HL-60 (cell line): ENCODE measurements around the gene BLOC1S5.

Source experiments
- DNase-seq, 2 experiments: peaks; one replicate each; pipeline ENCODE4 v3.0.0-alpha.2; 2010 to 2020; ENCODE audit warnings: low read depth in 1 of 2, low spot score in 1 of 2
- H3K27ac ChIP-seq: fragments of 250-450 bp; sonication (Bioruptor Pico); replicated peaks from 2 replicates; pipeline ENCODE4 v1.5.1; 2020; ENCODE audit warnings: mild to moderate bottlenecking, moderate library complexity
- H3K27me3 ChIP-seq: fragments of 250-450 bp; sonication (Bioruptor Pico); 2 replicates; pipeline ENCODE4 v1.5.1; 2021; ENCODE audit warnings: mild to moderate bottlenecking, moderate library complexity; ENCODE audit not compliant: insufficient read depth, poor library complexity, severe bottlenecking
- H3K4me3 ChIP-seq: replicated peaks from 2 replicates; pipeline ENCODE4 v1.5.1; 2011; ENCODE audit warnings: mild to moderate bottlenecking, control low read depth, low read length; ENCODE audit not compliant: insufficient read depth
- CTCF ChIP-seq: IDR thresholded peaks from one replicate; pipeline ENCODE4 v1.5.1; 2011; ENCODE audit warnings: low read length, control low read depth, inconsistent platforms; ENCODE audit not compliant: insufficient read depth
- GABPA ChIP-seq: IDR thresholded peaks from 2 replicates; pipeline ENCODE4 v1.6.1; 2012; ENCODE audit warnings: low read depth
- POLR2AphosphoS5 ChIP-seq: IDR thresholded peaks from 2 replicates; pipeline ENCODE4 v1.6.1; 2012; ENCODE audit warnings: low read depth
- SPI1 ChIP-seq: IDR thresholded peaks from 2 replicates; pipeline ENCODE4 v1.6.1; 2012; ENCODE audit warnings: low read depth, mild to moderate bottlenecking, borderline replicate concordance
- TF ChIP-seq, protein P1 (sequence below): IDR thresholded peaks from 2 replicates; pipeline ENCODE4 v1.6.1; 2012; ENCODE audit warnings: low read depth; ENCODE audit not compliant: insufficient replicate concordance

The BLOC1S5 gene

DNA sequence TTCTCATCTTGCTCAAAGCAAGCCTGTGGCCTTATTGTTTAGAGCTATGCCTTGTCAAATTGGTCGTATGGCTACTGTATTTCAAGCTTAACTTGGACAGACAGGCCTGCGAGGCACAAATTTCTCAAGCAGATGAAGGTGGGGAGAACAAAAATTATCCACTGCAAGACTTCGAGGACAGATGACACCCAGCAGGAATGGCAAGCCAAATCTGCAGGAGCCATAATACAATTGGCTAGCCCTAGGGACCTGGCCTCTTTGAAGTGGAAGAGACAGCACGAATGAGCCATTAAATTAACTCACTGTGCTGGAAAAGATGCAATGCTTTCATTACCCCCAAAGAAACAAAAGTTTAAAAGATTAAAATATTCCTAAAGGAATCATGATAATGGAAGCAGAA, 5.0 kb upstream of the BLOC1S5 start:
- TF ChIP-seq, protein P1, sequence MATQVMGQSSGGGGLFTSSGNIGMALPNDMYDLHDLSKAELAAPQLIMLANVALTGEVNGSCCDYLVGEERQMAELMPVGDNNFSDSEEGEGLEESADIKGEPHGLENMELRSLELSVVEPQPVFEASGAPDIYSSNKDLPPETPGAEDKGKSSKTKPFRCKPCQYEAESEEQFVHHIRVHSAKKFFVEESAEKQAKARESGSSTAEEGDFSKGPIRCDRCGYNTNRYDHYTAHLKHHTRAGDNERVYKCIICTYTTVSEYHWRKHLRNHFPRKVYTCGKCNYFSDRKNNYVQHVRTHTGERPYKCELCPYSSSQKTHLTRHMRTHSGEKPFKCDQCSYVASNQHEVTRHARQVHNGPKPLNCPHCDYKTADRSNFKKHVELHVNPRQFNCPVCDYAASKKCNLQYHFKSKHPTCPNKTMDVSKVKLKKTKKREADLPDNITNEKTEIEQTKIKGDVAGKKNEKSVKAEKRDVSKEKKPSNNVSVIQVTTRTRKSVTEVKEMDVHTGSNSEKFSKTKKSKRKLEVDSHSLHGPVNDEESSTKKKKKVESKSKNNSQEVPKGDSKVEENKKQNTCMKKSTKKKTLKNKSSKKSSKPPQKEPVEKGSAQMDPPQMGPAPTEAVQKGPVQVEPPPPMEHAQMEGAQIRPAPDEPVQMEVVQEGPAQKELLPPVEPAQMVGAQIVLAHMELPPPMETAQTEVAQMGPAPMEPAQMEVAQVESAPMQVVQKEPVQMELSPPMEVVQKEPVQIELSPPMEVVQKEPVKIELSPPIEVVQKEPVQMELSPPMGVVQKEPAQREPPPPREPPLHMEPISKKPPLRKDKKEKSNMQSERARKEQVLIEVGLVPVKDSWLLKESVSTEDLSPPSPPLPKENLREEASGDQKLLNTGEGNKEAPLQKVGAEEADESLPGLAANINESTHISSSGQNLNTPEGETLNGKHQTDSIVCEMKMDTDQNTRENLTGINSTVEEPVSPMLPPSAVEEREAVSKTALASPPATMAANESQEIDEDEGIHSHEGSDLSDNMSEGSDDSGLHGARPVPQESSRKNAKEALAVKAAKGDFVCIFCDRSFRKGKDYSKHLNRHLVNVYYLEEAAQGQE, result no peak
- TF ChIP-seq CTCF, result no peak
- Histone ChIP-seq H3K27me3 (no peaks in the 10 kb centered on the region), H3K4me3 (no peak overlapping the region), H3K27ac (no peak overlapping the region)
- DNase-seq, result no peak

DNA sequence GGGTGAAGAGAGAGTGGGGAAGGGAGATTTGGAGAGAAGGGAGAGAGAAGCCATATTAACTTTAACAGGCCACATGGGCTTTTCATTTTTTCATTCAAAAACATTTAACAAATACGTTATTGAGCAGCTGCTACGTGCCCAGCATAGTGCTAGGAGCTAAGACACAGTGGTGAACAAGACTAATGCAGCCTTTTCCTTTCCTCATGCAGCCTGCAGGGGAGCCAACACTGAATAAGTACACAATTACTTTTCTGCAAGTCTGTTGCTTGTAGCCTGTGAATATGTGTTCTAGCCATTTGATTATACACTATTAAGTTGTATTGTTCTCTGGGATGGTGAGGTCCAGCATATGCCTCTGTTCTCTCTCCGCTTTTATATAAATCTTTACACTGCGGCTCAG, 1.9 kb upstream of the BLOC1S5 start:
- no peak overlapping the region for H3K27ac ChIP-seq
- no peaks in the 10 kb centered on the region for H3K27me3 ChIP-seq
- DNase-seq, result no peak
- TF ChIP-seq, protein P1, result no peak
- TF ChIP-seq CTCF (no peak), POLR2AphosphoS5 (no peak), GABPA (no peak)
- no peak overlapping the region for H3K4me3 ChIP-seq

DNA sequence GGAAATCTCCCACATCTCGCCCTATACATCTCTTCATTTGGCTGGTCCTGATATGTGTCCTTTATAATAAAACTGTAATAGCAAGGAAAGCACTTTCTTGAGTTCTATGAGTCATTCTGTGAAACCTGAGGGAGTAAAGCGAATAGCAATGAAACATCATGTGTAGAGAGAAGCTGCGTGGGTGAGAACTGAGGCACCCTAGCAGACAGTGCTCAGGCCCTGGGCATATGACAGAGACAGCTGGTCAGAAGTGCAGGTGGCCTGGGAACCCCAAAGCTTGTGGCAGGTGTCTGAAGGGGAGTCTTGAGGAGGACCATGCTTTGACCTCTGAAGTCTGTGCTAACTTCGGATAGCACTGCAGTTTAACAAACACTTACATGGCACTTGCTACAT, 1.3 kb upstream of the BLOC1S5 start:
- H3K27ac ChIP-seq, result no peak overlapping the region
- no peak for TF ChIP-seq SPI1
- no peak for TF ChIP-seq GABPA
- no peak for TF ChIP-seq CTCF
- TF ChIP-seq, protein P1, result no peak
- TF ChIP-seq POLR2AphosphoS5, result no peak
- no peaks in the 10 kb centered on the region for H3K27me3 ChIP-seq
- H3K4me3 ChIP-seq, result no peak overlapping the region
- DNase-seq, result no peak
